Esophagus muscularis mucosa (tissue), 4 donors: ENCODE data around the gene IRX4. TPM values are rescaled to one million over a fixed set of nuclear protein-coding genes. Genes with fewer than 3 reads are reported as not detected.

Source experiments
- DNase-seq: peaks from one replicate; pipeline ENCODE4 v3.0.0-alpha.2; 2017; ENCODE audit errors: extremely low spot score
- H3K27ac ChIP-seq, 4 donors: fragments of 200-600 bp; sonication (generic); replicated peaks in 1 of 4; 1 replicate in 3 of 4; 2 replicates in 1 of 4; pipeline ENCODE4 v1.5.1; 2016 to 2019; ENCODE audit warnings: mild to moderate bottlenecking in 1 of 4
- H3K27me3 ChIP-seq, 4 donors: fragments of 200-600 bp; sonication (generic); one replicate each; pipeline versions ENCODE4 v1.5.1 to v1.6.0; 2016 to 2019
- H3K36me3 ChIP-seq, 4 donors: fragments of 200-600 bp; sonication (generic); one replicate each; pipeline ENCODE4 v1.5.1; 2016 to 2019
- H3K4me1 ChIP-seq, 4 donors: fragments of 200-600 bp; sonication (generic); one replicate each; pipeline ENCODE4 v1.5.1; 2016 to 2019
- H3K4me3 ChIP-seq, 4 donors: fragments of 200-600 bp; sonication (generic); 1 replicate in 2 of 4; 2 replicates in 2 of 4; pipeline ENCODE4 v1.5.1; 2016 to 2019; ENCODE audit warnings: mild to moderate bottlenecking in 4 of 4, moderate library complexity in 1 of 4
- H3K9me3 ChIP-seq, 4 donors: fragments of 200-600 bp; sonication (generic); 1 replicate in 3 of 4; 2 replicates in 1 of 4; pipeline ENCODE4 v1.5.1; 2016 to 2019
- EP300 ChIP-seq: sonication (generic); formaldehyde crosslinking; IDR thresholded peaks from one replicate; pipeline ENCODE4 v1.6.1; 2017; ENCODE audit warnings: antibody characterized with exemption
- POLR2A ChIP-seq: fragments of 450-650 bp; IDR thresholded peaks from one replicate; pipeline ENCODE4 v1.6.1; 2017; ENCODE audit warnings: antibody characterized with exemption, moderate library complexity, mild to moderate bottlenecking, low read depth
- POLR2AphosphoS5 ChIP-seq, 2 donors: sonication (generic); formaldehyde crosslinking; IDR thresholded peaks; one replicate each; pipeline ENCODE4 v1.6.1; 2017; ENCODE audit warnings: antibody characterized with exemption in 2 of 2
- WGBS: methylation state at CpG from one replicate; pipeline ENCODE4 v1.1.5; 2018; 5-methylcytosine and 5-hydroxymethylcytosine counted together
- intact Hi-C: fragments of 100-400 bp; cut with DNase I; formaldehyde crosslinking; loops from one replicate; pipeline ENCODE4 v1.15.1; 2023
- total RNA-seq, 4 donors: library from RNA; depleted of rRNA; stranded (reverse); fragments of >200 nt; gene quantifications; one replicate each; pipeline versions ENCODE4 v1.1.0 to v1.2.1, GENCODE V29; 2016
- TF ChIP-seq, protein P1 (sequence below), 3 experiments: fragments of 200-600 bp in 2 of 3; fragments of 450-650 bp in 1 of 3; sonication (generic) in 2 of 3; IDR thresholded peaks; one replicate each; pipeline ENCODE4 v1.5.1; 2017 to 2019; ENCODE audit warnings: antibody characterized with exemption in 3 of 3, mild to moderate bottlenecking in 2 of 3, moderate library complexity in 1 of 3

Gene IRX4
- total RNA-seq, 4 donors from 2014 or later = not detected

DNA sequence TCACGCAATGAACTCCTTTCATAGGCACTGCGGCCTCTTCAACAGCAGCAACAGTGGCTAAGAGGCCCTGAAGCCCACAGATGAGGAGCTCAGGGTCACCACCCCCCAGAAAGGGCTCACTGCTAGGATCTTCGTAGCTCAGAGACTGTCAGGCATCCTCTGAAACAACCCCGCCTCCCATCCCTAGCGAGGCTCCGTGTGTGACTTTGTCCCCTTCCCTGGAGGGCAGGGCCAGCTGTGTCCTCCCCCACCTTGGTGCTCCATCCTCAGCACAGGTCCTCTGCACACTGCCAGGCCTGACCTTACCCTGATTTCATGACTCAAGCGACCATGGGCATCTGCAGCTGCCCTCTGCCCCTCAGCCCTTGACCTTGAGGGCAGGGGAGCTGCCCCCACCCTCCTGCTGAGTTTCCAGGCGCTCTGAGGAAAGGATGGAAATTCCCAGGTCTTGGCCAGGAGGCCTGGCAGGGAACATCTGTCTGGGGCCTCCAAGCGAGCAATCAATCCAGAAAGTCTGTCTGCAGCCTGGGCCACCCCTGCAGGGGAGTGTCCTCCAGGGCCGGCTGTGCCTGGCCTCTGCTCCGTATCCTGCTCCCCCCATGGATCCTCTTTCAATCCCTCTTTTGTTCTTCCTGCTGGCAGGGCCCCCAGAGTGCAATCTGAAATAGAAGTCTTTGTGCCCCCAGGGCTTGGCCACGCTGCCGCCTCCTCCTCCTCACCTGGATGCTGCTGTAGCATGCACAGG, 6.8 kb upstream of the IRX4 start:
- no peak overlapping the region for H3K27ac ChIP-seq
- H3K4me1 ChIP-seq = peaks cover 0 to 56% (median 39%) of the 10 kb centered on the region in 4 donors
- no peak overlapping the region for H3K4me3 ChIP-seq
- H3K36me3 ChIP-seq = no peaks in the 10 kb centered on the region
- WGBS = 65% methylated on average over 10 of the region's 13 CpGs
- DNase-seq = no peak
- intact Hi-C loops = no loop called here
- no peaks in the 10 kb centered on the region for H3K9me3 ChIP-seq
- TF ChIP-seq POLR2A = no peak
- TF ChIP-seq, protein P1, sequence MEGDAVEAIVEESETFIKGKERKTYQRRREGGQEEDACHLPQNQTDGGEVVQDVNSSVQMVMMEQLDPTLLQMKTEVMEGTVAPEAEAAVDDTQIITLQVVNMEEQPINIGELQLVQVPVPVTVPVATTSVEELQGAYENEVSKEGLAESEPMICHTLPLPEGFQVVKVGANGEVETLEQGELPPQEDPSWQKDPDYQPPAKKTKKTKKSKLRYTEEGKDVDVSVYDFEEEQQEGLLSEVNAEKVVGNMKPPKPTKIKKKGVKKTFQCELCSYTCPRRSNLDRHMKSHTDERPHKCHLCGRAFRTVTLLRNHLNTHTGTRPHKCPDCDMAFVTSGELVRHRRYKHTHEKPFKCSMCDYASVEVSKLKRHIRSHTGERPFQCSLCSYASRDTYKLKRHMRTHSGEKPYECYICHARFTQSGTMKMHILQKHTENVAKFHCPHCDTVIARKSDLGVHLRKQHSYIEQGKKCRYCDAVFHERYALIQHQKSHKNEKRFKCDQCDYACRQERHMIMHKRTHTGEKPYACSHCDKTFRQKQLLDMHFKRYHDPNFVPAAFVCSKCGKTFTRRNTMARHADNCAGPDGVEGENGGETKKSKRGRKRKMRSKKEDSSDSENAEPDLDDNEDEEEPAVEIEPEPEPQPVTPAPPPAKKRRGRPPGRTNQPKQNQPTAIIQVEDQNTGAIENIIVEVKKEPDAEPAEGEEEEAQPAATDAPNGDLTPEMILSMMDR (IDR thresholded peaks at IDR 0.05) = no peak
- no peak for TF ChIP-seq EP300
- TF ChIP-seq POLR2AphosphoS5 (IDR thresholded peaks at IDR 0.05) = no peak
- peaks cover 9 to 97% (median 46%) of the 10 kb centered on the region in 4 donors for H3K27me3 ChIP-seq

DNA sequence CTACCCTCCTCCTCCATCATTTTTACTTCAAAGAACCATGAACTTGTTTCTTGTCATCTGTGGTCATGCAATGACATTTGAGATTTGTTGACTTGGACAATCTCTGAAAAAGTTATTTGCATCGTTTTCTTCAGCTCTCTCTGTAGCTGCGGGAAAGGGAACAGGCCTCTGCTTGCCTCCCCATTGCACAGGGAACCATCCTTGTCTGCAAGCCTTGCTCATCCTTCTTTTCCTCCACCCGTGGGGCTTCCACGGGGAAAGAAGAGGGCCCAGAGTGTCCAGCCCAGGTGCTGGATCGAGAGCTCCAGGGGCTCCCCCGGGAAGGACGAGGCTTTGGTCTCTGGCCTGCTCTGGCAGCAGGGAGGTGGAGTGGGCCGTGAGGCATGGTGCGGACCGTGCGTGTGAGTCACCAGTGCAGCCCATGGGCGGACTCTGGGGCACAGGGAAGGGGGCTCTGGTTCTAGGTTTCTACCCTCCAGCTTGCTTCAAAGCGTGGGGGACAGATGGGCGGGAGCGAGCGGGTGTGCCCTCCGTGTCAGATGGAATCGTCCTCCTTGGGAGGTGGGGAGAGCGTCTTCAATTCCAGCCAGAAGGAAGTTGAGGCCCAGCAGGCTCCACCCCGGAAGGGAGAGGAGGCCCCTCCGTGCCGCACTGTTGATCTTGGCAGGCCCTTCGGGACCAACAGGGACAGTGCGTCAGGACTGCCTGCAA, 6.0 kb upstream of the IRX4 start:
- intact Hi-C loops = no loop called here
- Histone ChIP-seq H3K4me3 (no peak overlapping the region), H3K27ac (no peak overlapping the region), H3K4me1 (peaks cover 6 to 64% (median 47%) of the 10 kb centered on the region in 4 donors), H3K36me3 (no peaks in the 10 kb centered on the region), H3K9me3 (no peaks in the 10 kb centered on the region), H3K27me3 (peaks cover 11 to 97% (median 54%) of the 10 kb centered on the region in 4 donors)
- DNase-seq = no peak
- WGBS = 73% methylated on average over 22 of the region's 24 CpGs
- TF ChIP-seq, protein P1 (IDR thresholded peaks at IDR 0.05) = no peak
- TF ChIP-seq POLR2A = no peak
- TF ChIP-seq POLR2AphosphoS5 (IDR thresholded peaks at IDR 0.05) = no peak
- TF ChIP-seq EP300 = no peak

DNA sequence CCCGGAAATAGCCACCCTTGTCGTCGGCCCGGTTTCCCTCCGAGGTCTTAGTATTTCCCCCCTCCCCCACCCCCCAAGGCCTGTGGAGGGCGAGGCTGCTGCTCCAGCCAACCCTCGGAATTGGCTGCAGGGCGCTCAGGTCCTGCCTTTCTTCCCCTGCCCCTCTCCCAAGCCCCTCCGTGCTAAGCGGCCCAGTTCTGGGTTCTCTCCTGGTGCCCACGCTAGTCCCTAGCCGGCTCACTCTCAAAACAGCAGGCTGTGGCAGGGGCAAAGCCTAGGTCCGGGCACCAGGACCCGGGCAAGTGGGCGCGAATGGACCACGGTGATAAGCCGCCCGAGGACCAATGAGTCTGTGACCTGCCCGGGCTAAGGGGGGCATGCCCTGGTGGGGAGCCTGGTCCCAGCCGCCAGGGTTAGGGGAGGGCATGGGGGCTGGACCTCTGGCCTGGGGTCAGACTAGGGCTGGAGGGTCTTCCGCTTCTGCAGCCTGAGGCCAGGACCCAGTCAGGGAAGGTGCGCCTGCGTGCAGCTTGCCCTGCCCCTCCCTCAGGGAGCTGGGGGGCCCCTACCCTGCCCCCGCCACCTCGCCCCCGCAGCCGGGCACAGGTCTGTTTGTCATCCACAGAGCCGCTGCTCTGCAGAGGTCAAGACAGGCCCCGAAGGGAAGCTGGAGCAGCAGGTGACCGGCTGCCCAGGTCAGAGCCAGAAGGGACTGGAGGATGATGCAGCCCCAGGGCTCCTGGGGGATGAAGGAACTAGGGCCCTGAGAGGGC, 5.0 kb upstream of the IRX4 start:
- H3K4me1 ChIP-seq = peaks cover 11 to 73% (median 56%) of the 10 kb centered on the region in 4 donors
- TF ChIP-seq POLR2A = no peak
- no peak for TF ChIP-seq EP300
- TF ChIP-seq, protein P1 (IDR thresholded peaks at IDR 0.05) = no peak
- TF ChIP-seq POLR2AphosphoS5 (IDR thresholded peaks at IDR 0.05) = no peak
- intact Hi-C loops = no loop called here
- H3K36me3 ChIP-seq = no peaks in the 10 kb centered on the region
- DNase-seq = no peak
- H3K27me3 ChIP-seq = peaks cover 12 to 97% (median 64%) of the 10 kb centered on the region in 4 donors
- no peak overlapping the region for H3K27ac ChIP-seq
- peak overlapping the region in 1 of 4 donors; percentile 25 for H3K4me3 ChIP-seq
- no peaks in the 10 kb centered on the region for H3K9me3 ChIP-seq
- 55% methylated on average over 4 of the region's 31 CpGs for WGBS

DNA sequence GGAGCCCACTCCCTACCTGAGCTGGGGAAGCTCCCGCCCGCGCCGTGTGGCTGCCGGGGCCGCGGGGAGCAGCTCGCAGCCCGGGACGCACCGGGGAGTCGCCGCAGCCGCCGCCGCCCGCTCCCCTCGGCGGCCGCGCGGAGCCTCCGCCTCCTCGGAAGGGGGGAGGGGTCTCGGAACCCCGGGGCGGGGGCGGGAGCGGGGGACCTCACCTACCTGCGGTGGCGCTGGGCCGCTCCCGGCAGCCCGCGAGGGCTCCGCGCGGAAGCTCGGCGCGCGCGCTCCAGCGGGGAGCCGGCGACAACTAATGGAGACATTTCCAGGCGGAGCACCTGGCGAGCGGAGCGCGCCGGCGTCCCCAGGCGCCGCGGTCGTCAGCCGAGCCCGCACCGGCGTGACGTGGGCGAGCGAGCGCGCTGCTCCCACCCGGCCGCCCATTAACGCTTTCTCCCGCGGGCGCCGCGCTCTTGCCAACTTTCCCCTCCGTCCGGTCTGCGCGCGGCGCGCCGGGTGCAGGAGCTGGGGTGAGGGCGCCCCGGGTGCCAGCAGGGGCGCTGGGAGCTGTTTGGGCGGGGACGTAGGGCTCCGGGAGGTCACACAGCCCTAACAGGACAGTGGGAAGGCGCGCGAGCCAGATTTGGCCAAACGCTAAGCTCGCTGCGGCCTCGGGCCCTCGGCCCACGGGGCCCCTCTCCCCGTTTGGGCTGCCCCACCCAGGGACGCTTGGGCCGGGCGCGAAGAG, 4.3 kb upstream of the IRX4 start:
- TF ChIP-seq EP300 (no peak), POLR2A (no peak), POLR2AphosphoS5 (IDR thresholded peaks at IDR 0.05) (no peak)
- TF ChIP-seq, protein P1 (IDR thresholded peaks at IDR 0.05) = no peak
- Histone ChIP-seq H3K9me3 (no peaks in the 10 kb centered on the region), H3K27ac (no peak overlapping the region), H3K36me3 (no peaks in the 10 kb centered on the region), H3K4me3 (peak overlapping the region in 3 of 4 donors; percentile 5 to 25 (median 18)), H3K4me1 (peaks cover 18 to 81% (median 64%) of the 10 kb centered on the region in 4 donors), H3K27me3 (peaks cover 15 to 97% (median 71%) of the 10 kb centered on the region in 4 donors)
- no CpG with 5 or more reads among the region's 102 CpGs for WGBS
- intact Hi-C loops = no loop called here
- DNase-seq = no peak
